ENCODE measurements around the gene CLPTM1L. TPM values are rescaled to one million over a fixed set of nuclear protein-coding genes. Genes with fewer than 3 reads are reported as not detected.
A peak's percentile ranks its signal among the peaks of the same experiment; 100 is the strongest.
"Not testable (repeated sequence)": the region's sequence is repeated elsewhere in the genome, so short reads cannot be mapped to it uniquely, and the experiment has no call there.

Gene CLPTM1L
- total RNA-seq, 1 donor from 2014 or later, result 113 TPM

DNA sequence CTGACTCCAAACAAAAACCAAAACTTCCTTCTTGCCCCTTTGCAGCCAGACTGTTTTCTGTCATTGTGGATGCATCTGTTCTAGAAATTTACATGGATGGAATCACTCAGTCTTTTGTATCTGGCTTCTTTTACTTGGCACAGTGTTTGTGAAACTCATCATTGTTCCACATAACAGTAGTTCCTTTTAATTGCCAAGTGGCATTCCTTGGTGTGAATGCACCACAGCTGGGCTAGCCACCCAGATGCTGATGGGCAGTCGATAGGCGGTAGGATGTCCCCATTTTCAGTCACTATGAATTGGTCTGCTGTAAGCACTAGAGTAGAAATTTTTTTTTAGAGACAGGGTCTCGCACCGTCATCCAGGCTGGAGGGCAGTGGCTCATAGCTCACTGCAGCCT is 6.3 kb upstream of the CLPTM1L start:
- no peaks in the 10 kb centered on the region for H3K9me3 ChIP-seq (ENCODE audit: control insufficient read depth in 3 of 3, low read length in 3 of 3)
- no peak overlapping the region for H3K27ac ChIP-seq (ENCODE audit: low read depth, low read length)
- no peak overlapping the region for H3K9ac ChIP-seq (ENCODE audit: low read depth in 1 of 3, low read length in 3 of 3)
- H3K4me1 ChIP-seq (ENCODE audit: control insufficient read depth in 3 of 3, insufficient read depth in 3 of 3, low read length in 3 of 3), result peaks cover 3 to 4% (median 4%) of the 10 kb centered on the region in 3 donors
- H3K4me3 ChIP-seq (ENCODE audit: low read length in 3 of 3), result no peak overlapping the region
- peaks cover 0 to 12% (median 8%) of the 10 kb centered on the region in 3 donors for H3K27me3 ChIP-seq (ENCODE audit: control insufficient read depth in 3 of 3, insufficient read depth in 3 of 3, low read length in 3 of 3)
- no peaks in the 10 kb centered on the region for H3K36me3 ChIP-seq (ENCODE audit: control insufficient read depth in 3 of 3, insufficient read depth in 3 of 3, low read length in 3 of 3)

DNA sequence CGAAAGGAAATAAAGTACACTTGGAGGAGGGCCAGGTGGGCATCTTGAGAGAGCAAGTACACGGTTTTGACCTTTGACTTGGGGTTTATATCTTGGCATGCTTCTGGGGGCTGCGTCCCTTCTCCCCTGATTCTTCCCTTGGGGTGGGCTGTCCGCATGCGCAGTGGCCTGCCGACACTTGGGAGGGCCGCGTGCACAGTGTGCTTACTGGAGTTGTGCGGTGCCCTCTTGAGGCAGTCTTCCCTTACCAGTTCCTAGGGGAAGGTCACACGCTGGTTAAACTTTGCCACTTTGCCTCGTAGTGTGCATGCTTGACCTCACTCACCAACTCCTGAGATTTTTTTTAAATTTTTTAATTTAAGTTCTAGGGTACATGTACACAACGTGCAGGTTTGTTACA is 4.3 kb upstream of the CLPTM1L start:
- Histone ChIP-seq H3K27ac (ENCODE audit: low read depth, low read length) (no peak overlapping the region), H3K27me3 (ENCODE audit: control insufficient read depth in 3 of 3, insufficient read depth in 3 of 3, low read length in 3 of 3) (peaks cover 0 to 8% (median 0%) of the 10 kb centered on the region in 3 donors), H3K4me1 (ENCODE audit: control insufficient read depth in 3 of 3, insufficient read depth in 3 of 3, low read length in 3 of 3) (peaks cover 12 to 15% (median 13%) of the 10 kb centered on the region in 3 donors)

DNA sequence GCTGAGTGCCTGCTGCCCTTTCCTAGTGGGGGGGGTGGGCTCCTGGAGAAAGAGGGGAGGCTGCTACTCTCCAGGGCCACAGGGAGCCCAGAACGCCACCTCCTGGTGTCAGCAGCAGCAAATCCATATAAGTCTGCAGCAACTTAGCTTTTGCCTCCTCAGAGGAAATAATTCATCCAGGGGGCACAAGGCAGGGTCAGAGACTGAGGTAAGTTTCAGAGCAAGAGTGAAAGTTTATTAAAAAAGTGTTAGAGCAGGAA is 4.0 kb upstream of the CLPTM1L start:
- Histone ChIP-seq H3K27ac (ENCODE audit: low read depth, low read length) (no peak overlapping the region), H3K27me3 (ENCODE audit: control insufficient read depth in 3 of 3, insufficient read depth in 3 of 3, low read length in 3 of 3) (peaks cover 0 to 8% (median 0%) of the 10 kb centered on the region in 3 donors), H3K9me3 (ENCODE audit: control insufficient read depth in 3 of 3, low read length in 3 of 3) (no peaks in the 10 kb centered on the region), H3K36me3 (ENCODE audit: control insufficient read depth in 3 of 3, insufficient read depth in 3 of 3, low read length in 3 of 3) (no peaks in the 10 kb centered on the region), H3K4me1 (ENCODE audit: control insufficient read depth in 3 of 3, insufficient read depth in 3 of 3, low read length in 3 of 3) (peaks cover 16 to 18% (median 16%) of the 10 kb centered on the region in 3 donors), H3K4me3 (ENCODE audit: low read length in 3 of 3) (no peak overlapping the region), H3K9ac (ENCODE audit: low read depth in 1 of 3, low read length in 3 of 3) (no peak overlapping the region)

More for the DNA sequence above, 4.3 kb upstream of the CLPTM1L start:
- Histone ChIP-seq H3K9ac (ENCODE audit: low read depth in 1 of 3, low read length in 3 of 3) (no peak overlapping the region), H3K4me3 (ENCODE audit: low read length in 3 of 3) (no peak overlapping the region), H3K36me3 (ENCODE audit: control insufficient read depth in 3 of 3, insufficient read depth in 3 of 3, low read length in 3 of 3) (no peaks in the 10 kb centered on the region), H3K9me3 (ENCODE audit: control insufficient read depth in 3 of 3, low read length in 3 of 3) (no peaks in the 10 kb centered on the region)

DNA sequence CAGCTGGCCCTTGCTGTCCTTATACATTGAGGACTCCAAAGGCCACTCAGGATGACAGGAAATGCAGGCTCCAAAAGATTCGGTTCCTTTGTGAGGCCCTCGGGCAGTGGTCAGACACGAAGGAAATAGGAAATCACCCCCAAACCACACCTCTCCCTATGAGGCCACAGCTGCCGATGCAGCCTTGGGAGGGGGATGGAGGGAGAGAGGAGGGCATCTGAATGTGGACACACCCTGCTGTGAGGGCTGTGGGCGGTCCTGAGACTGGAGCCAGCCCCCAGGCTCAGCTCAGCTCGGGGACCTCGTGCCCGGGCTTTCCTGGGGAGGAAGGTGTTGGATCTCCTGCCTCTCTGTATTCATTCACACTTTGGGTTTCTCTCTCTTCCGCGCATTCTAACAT is 2.7 kb upstream of the CLPTM1L start:
- Histone ChIP-seq H3K9me3 (ENCODE audit: control insufficient read depth in 3 of 3, low read length in 3 of 3) (no peaks in the 10 kb centered on the region), H3K9ac (ENCODE audit: low read depth in 1 of 3, low read length in 3 of 3) (no peak overlapping the region), H3K36me3 (ENCODE audit: control insufficient read depth in 3 of 3, insufficient read depth in 3 of 3, low read length in 3 of 3) (peaks cover 0 to 7% (median 6%) of the 10 kb centered on the region in 3 donors), H3K4me1 (ENCODE audit: control insufficient read depth in 3 of 3, insufficient read depth in 3 of 3, low read length in 3 of 3) (peaks cover 20 to 23% (median 21%) of the 10 kb centered on the region in 3 donors), H3K27me3 (ENCODE audit: control insufficient read depth in 3 of 3, insufficient read depth in 3 of 3, low read length in 3 of 3) (peaks cover 0 to 3% (median 0%) of the 10 kb centered on the region in 3 donors), H3K4me3 (ENCODE audit: low read length in 3 of 3) (no peak overlapping the region), H3K27ac (ENCODE audit: low read depth, low read length) (no peak overlapping the region)

DNA sequence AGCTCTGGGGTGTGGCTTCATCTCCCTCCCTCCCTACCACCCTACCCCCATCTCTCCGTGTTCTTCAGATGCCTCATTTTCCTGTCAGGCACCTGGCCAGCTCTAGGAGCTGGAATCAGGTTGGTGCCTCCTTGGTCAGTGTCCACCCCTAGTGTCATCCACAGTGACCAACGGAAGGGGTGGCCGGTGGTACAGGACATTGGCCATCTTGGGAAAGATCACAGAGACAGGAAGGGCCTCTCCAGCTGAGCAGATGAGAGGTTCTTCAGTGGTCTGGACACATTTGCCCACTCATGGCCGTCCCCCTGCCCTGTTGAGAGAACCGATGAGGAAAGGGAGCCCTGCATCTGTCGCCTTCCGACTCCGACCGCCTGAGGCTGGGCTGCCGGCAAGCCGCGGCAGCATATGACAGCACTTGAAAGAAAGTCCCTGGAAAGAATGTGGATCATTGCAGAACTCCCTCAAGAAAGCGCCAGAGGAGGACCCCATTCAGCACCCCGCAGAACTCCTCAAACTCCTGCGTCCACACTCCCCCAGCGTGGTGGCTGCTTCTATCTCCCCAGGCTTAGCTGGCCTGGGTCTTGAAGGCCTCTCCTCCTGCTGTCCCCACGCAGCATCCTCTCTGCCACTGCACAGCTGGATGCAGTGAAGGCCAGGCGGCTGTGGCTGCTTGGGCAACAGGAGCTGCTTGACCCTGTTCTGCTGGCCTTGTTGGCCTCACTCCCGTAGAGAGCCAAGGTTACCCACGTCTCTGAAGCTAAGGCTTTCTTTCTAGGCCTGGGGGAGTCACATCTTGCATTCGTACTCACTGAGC is 1.9 kb upstream of the CLPTM1L start:
- no peaks in the 10 kb centered on the region for H3K9me3 ChIP-seq (ENCODE audit: control insufficient read depth in 3 of 3, low read length in 3 of 3)
- peak overlapping the region in 1 of 3 donors; percentile 92 for H3K4me3 ChIP-seq (ENCODE audit: low read length in 3 of 3)
- H3K27ac ChIP-seq (ENCODE audit: low read depth, low read length), result no peak overlapping the region
- peaks cover 20 to 23% (median 21%) of the 10 kb centered on the region in 3 donors for H3K4me1 ChIP-seq (ENCODE audit: control insufficient read depth in 3 of 3, insufficient read depth in 3 of 3, low read length in 3 of 3)
- H3K36me3 ChIP-seq (ENCODE audit: control insufficient read depth in 3 of 3, insufficient read depth in 3 of 3, low read length in 3 of 3), result peaks cover 3 to 12% (median 7%) of the 10 kb centered on the region in 3 donors
- H3K9ac ChIP-seq (ENCODE audit: low read depth in 1 of 3, low read length in 3 of 3), result no peak overlapping the region
- no peaks in the 10 kb centered on the region for H3K27me3 ChIP-seq (ENCODE audit: control insufficient read depth in 3 of 3, insufficient read depth in 3 of 3, low read length in 3 of 3)

- H3K36me3 ChIP-seq (ENCODE audit: control insufficient read depth in 3 of 3, insufficient read depth in 3 of 3, low read length in 3 of 3), result peaks cover 11 to 20% (median 15%) of the 10 kb centered on the region in 3 donors
- H3K27ac ChIP-seq (ENCODE audit: low read depth, low read length), result peak overlapping the region; percentile 92
- no peaks in the 10 kb centered on the region for H3K27me3 ChIP-seq (ENCODE audit: control insufficient read depth in 3 of 3, insufficient read depth in 3 of 3, low read length in 3 of 3)
- peak overlapping the region; percentile 96 to 98 (median 98) for H3K9ac ChIP-seq (ENCODE audit: low read depth in 1 of 3, low read length in 3 of 3)
- H3K9me3 ChIP-seq (ENCODE audit: control insufficient read depth in 3 of 3, low read length in 3 of 3), result no peaks in the 10 kb centered on the region
- H3K4me3 ChIP-seq (ENCODE audit: low read length in 3 of 3), result peak overlapping the region; percentile 92 to 93 (median 92)
- peaks cover 20 to 23% (median 21%) of the 10 kb centered on the region in 3 donors for H3K4me1 ChIP-seq (ENCODE audit: control insufficient read depth in 3 of 3, insufficient read depth in 3 of 3, low read length in 3 of 3)
Observed at GRCh38 chr5:1345876-1346626, 1.2 kb upstream of the CLPTM1L start.

- H3K27ac ChIP-seq (ENCODE audit: low read depth, low read length), result no peak overlapping the region
- H3K4me3 ChIP-seq (ENCODE audit: low read length in 3 of 3), result peak overlapping the region; percentile 61 to 92 (median 73)
- no peaks in the 10 kb centered on the region for H3K9me3 ChIP-seq (ENCODE audit: control insufficient read depth in 3 of 3, low read length in 3 of 3)
- no peaks in the 10 kb centered on the region for H3K27me3 ChIP-seq (ENCODE audit: control insufficient read depth in 3 of 3, insufficient read depth in 3 of 3, low read length in 3 of 3)
- peaks cover 20 to 23% (median 21%) of the 10 kb centered on the region in 3 donors for H3K4me1 ChIP-seq (ENCODE audit: control insufficient read depth in 3 of 3, insufficient read depth in 3 of 3, low read length in 3 of 3)
- peaks cover 20 to 31% (median 25%) of the 10 kb centered on the region in 3 donors for H3K36me3 ChIP-seq (ENCODE audit: control insufficient read depth in 3 of 3, insufficient read depth in 3 of 3, low read length in 3 of 3)
- H3K9ac ChIP-seq (ENCODE audit: low read depth in 1 of 3, low read length in 3 of 3), result peak overlapping the region; percentile 66 to 77 (median 76)
Observed at GRCh38 chr5:1343931-1344901, 683 bp downstream of the CLPTM1L start.

GRCh38 chr5:1343315-1343751 is 1.6 kb downstream of the CLPTM1L start:
- H3K4me3 ChIP-seq (ENCODE audit: low read length in 3 of 3), result no peak overlapping the region
- peaks cover 28 to 37% (median 31%) of the 10 kb centered on the region in 3 donors for H3K36me3 ChIP-seq (ENCODE audit: control insufficient read depth in 3 of 3, insufficient read depth in 3 of 3, low read length in 3 of 3)
- H3K9me3 ChIP-seq (ENCODE audit: control insufficient read depth in 3 of 3, low read length in 3 of 3), result no peaks in the 10 kb centered on the region
- peak overlapping the region in 2 of 3 donors; percentile 41 to 66 for H3K9ac ChIP-seq (ENCODE audit: low read depth in 1 of 3, low read length in 3 of 3)
- H3K4me1 ChIP-seq (ENCODE audit: control insufficient read depth in 3 of 3, insufficient read depth in 3 of 3, low read length in 3 of 3), result peaks cover 20 to 23% (median 21%) of the 10 kb centered on the region in 3 donors
- H3K27ac ChIP-seq (ENCODE audit: low read depth, low read length), result no peak overlapping the region
- H3K27me3 ChIP-seq (ENCODE audit: control insufficient read depth in 3 of 3, insufficient read depth in 3 of 3, low read length in 3 of 3), result no peaks in the 10 kb centered on the region

- H3K36me3 ChIP-seq (ENCODE audit: control insufficient read depth in 3 of 3, insufficient read depth in 3 of 3, low read length in 3 of 3), result peaks cover 35 to 42% (median 36%) of the 10 kb centered on the region in 3 donors
- H3K4me1 ChIP-seq (ENCODE audit: control insufficient read depth in 3 of 3, insufficient read depth in 3 of 3, low read length in 3 of 3), result peaks cover 20 to 23% (median 21%) of the 10 kb centered on the region in 3 donors
- not testable (repeated sequence) for H3K27me3 ChIP-seq (ENCODE audit: control insufficient read depth in 3 of 3, insufficient read depth in 3 of 3, low read length in 3 of 3); H3K9me3 ChIP-seq (ENCODE audit: control insufficient read depth in 3 of 3, low read length in 3 of 3); H3K9ac ChIP-seq (ENCODE audit: low read depth in 1 of 3, low read length in 3 of 3); H3K4me3 ChIP-seq (ENCODE audit: low read length in 3 of 3); H3K27ac ChIP-seq (ENCODE audit: low read depth, low read length)
Observed at GRCh38 chr5:1342711-1343110, 2.2 kb downstream of the CLPTM1L start.

Data from skeletal muscle tissue (tissue), 4 donors.